Tibial nerve (tissue), 4 donors: ENCODE data around the gene MYLIP. TPM values are rescaled to one million over a fixed set of nuclear protein-coding genes. Genes with fewer than 3 reads are reported as not detected.

Experiments used
- DNase-seq, 2 donors: peaks; one replicate each; pipeline ENCODE4 v3.0.0-alpha.2; 2019; ENCODE audit warnings: low spot score in 2 of 2
- H3K27ac ChIP-seq, 4 donors: fragments of 200-600 bp; sonication (generic) in 3 of 4; one replicate each; pipeline ENCODE4 v1.5.1; 2017 to 2019; ENCODE audit warnings: mild to moderate bottlenecking in 1 of 4
- H3K27me3 ChIP-seq, 2 donors: fragments of 200-600 bp; sonication (generic) in 1 of 2; one replicate each; pipeline versions ENCODE4 v1.5.1 to v1.6.0; 2017 to 2019
- H3K36me3 ChIP-seq, 3 donors: fragments of 200-600 bp; sonication (generic); one replicate each; pipeline ENCODE4 v1.5.1; 2018 to 2019
- H3K4me1 ChIP-seq, 4 donors: fragments of 200-600 bp; sonication (generic) in 3 of 4; one replicate each; pipeline ENCODE4 v1.5.1; 2017 to 2019
- H3K4me3 ChIP-seq, 4 donors: fragments of 200-600 bp; sonication (generic) in 3 of 4; one replicate each; pipeline ENCODE4 v1.5.1; 2017 to 2019; ENCODE audit warnings: mild to moderate bottlenecking in 1 of 4, moderate library complexity in 1 of 4
- H3K9me3 ChIP-seq, 4 donors: fragments of 200-600 bp; sonication (generic) in 3 of 4; one replicate each; pipeline ENCODE4 v1.5.1; 2017 to 2019
- EP300 ChIP-seq, 2 donors: sonication (generic); formaldehyde crosslinking; IDR thresholded peaks; one replicate each; pipeline ENCODE4 v1.6.1; 2017; ENCODE audit warnings: antibody characterized with exemption in 2 of 2, mild to moderate bottlenecking in 1 of 2
- POLR2A ChIP-seq, 2 donors: fragments of 450-650 bp; IDR thresholded peaks; one replicate each; pipeline ENCODE4 v1.6.1; 2017; ENCODE audit warnings: antibody characterized with exemption in 2 of 2, mild to moderate bottlenecking in 2 of 2, moderate library complexity in 2 of 2
- WGBS, 2 donors: methylation state at CpG; one replicate each; pipeline ENCODE4 v1.1.5; 2018; 5-methylcytosine and 5-hydroxymethylcytosine counted together
- total RNA-seq, 4 donors: library from RNA; depleted of rRNA; stranded (reverse); fragments of >200 nt; gene quantifications; one replicate each; pipeline ENCODE4 v1.1.0, GENCODE V29; 2016
- TF ChIP-seq, protein P1 (sequence below), 5 experiments: fragments of 200-600 bp in 3 of 5; fragments of 450-650 bp in 2 of 5; sonication (generic) in 3 of 5; IDR thresholded peaks; one replicate each; pipeline ENCODE4 v1.5.1; 2016 to 2019; ENCODE audit warnings: antibody characterized with exemption in 5 of 5, mild to moderate bottlenecking in 3 of 5, moderate library complexity in 2 of 5

Gene MYLIP
- total RNA-seq, 4 donors from 2014 or later = 23.4 to 43.3 (median 29.7) TPM

GRCh38 chr6:16137451-16137801 is 8.5 kb downstream of the MYLIP start:
- Histone ChIP-seq H3K9me3 (no peaks in the 10 kb centered on the region), H3K36me3 (peaks cover 0 to 20% (median 0%) of the 10 kb centered on the region in 3 donors), H3K4me1 (peaks cover 0 to 79% (median 51%) of the 10 kb centered on the region in 4 donors), H3K27ac (no peak overlapping the region), H3K4me3 (no peak overlapping the region), H3K27me3 (no peaks in the 10 kb centered on the region)
- DNase-seq = no peak
- TF ChIP-seq EP300 (IDR thresholded peaks at IDR 0.05) = no peak
- TF ChIP-seq POLR2A (IDR thresholded peaks at IDR 0.05) = no peak
- TF ChIP-seq, protein P1, sequence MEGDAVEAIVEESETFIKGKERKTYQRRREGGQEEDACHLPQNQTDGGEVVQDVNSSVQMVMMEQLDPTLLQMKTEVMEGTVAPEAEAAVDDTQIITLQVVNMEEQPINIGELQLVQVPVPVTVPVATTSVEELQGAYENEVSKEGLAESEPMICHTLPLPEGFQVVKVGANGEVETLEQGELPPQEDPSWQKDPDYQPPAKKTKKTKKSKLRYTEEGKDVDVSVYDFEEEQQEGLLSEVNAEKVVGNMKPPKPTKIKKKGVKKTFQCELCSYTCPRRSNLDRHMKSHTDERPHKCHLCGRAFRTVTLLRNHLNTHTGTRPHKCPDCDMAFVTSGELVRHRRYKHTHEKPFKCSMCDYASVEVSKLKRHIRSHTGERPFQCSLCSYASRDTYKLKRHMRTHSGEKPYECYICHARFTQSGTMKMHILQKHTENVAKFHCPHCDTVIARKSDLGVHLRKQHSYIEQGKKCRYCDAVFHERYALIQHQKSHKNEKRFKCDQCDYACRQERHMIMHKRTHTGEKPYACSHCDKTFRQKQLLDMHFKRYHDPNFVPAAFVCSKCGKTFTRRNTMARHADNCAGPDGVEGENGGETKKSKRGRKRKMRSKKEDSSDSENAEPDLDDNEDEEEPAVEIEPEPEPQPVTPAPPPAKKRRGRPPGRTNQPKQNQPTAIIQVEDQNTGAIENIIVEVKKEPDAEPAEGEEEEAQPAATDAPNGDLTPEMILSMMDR (IDR thresholded peaks at IDR 0.05) = no peak

GRCh38 chr6:16139556-16139955 is 10.7 kb downstream of the MYLIP start:
- H3K4me3 ChIP-seq = no peak overlapping the region
- no peaks in the 10 kb centered on the region for H3K9me3 ChIP-seq
- H3K27me3 ChIP-seq = no peaks in the 10 kb centered on the region
- DNase-seq = no peak
- H3K36me3 ChIP-seq = peaks cover 10 to 41% (median 17%) of the 10 kb centered on the region in 3 donors
- H3K4me1 ChIP-seq = peaks cover 0 to 58% (median 33%) of the 10 kb centered on the region in 4 donors
- TF ChIP-seq EP300 (IDR thresholded peaks at IDR 0.05) (no peak), POLR2A (IDR thresholded peaks at IDR 0.05) (no peak)
- TF ChIP-seq, protein P1 (IDR thresholded peaks at IDR 0.05) = no peak
- H3K27ac ChIP-seq = no peak overlapping the region
- 82 to 88% methylated on average over 2 of the region's 2 CpGs for WGBS, 2 donors

- Histone ChIP-seq H3K27me3 (no peaks in the 10 kb centered on the region), H3K9me3 (no peaks in the 10 kb centered on the region), H3K36me3 (peaks cover 13 to 51% (median 19%) of the 10 kb centered on the region in 3 donors), H3K4me3 (no peak overlapping the region), H3K27ac (no peak overlapping the region), H3K4me1 (peaks cover 0 to 54% (median 23%) of the 10 kb centered on the region in 4 donors)
- 89 to 92% methylated on average over 7 of the region's 7 CpGs for WGBS, 2 donors
- no peak for DNase-seq
- no peak for TF ChIP-seq POLR2A (IDR thresholded peaks at IDR 0.05)
- TF ChIP-seq, protein P1 (IDR thresholded peaks at IDR 0.05) = no peak
- TF ChIP-seq EP300 (IDR thresholded peaks at IDR 0.05) = no peak
Observed at GRCh38 chr6:16140607-16141006, 11.7 kb downstream of the MYLIP start.

- no peak for DNase-seq
- TF ChIP-seq, protein P1 (IDR thresholded peaks at IDR 0.05) = no peak
- TF ChIP-seq POLR2A (IDR thresholded peaks at IDR 0.05) (no peak), EP300 (IDR thresholded peaks at IDR 0.05) (no peak)
- H3K36me3 ChIP-seq = peaks cover 13 to 60% (median 23%) of the 10 kb centered on the region in 3 donors
- H3K4me3 ChIP-seq = no peak overlapping the region
- no peaks in the 10 kb centered on the region for H3K9me3 ChIP-seq
- no peak overlapping the region for H3K27ac ChIP-seq
- peaks cover 0 to 54% (median 22%) of the 10 kb centered on the region in 4 donors for H3K4me1 ChIP-seq
- no peaks in the 10 kb centered on the region for H3K27me3 ChIP-seq
Observed at GRCh38 chr6:16141514-16141913, 12.6 kb downstream of the MYLIP start.

GRCh38 chr6:16145038-16145437 is 16.2 kb downstream of the MYLIP start:
- TF ChIP-seq, protein P1 (IDR thresholded peaks at IDR 0.05) = no peak
- TF ChIP-seq EP300 (IDR thresholded peaks at IDR 0.05) = no peak
- no peak for TF ChIP-seq POLR2A (IDR thresholded peaks at IDR 0.05)
- WGBS, 2 donors = 89 to 93% methylated on average over 13 of the region's 13 CpGs
- H3K4me3 ChIP-seq = no peak overlapping the region
- DNase-seq = no peak
- H3K27ac ChIP-seq = no peak overlapping the region
- no peaks in the 10 kb centered on the region for H3K9me3 ChIP-seq
- peaks cover 0 to 22% (median 6%) of the 10 kb centered on the region in 4 donors for H3K4me1 ChIP-seq
- no peaks in the 10 kb centered on the region for H3K27me3 ChIP-seq
- peaks cover 13 to 86% (median 27%) of the 10 kb centered on the region in 3 donors for H3K36me3 ChIP-seq
